Measurements from ENCODE around the gene HRK.
A peak's percentile ranks its signal among the peaks of the same experiment; 100 is the strongest.

Gene HRK

GRCh38 chr12:116897476-116897875, 16.2 kb upstream of the HRK start:
- DNase-seq, result no peak

- DNase-seq, result no peak
Observed at GRCh38 chr12:116896411-116896924, 15.2 kb upstream of the HRK start.

GRCh38 chr12:116894913-116895312, 13.7 kb upstream of the HRK start:
- no peak for DNase-seq

GRCh38 chr12:116892349-116893140, 11.3 kb upstream of the HRK start:
- no peak for DNase-seq

- no peak for DNase-seq
Observed at GRCh38 chr12:116891019-116891418, 9.8 kb upstream of the HRK start.

GRCh38 chr12:116890330-116890729, 9.1 kb upstream of the HRK start:
- DNase-seq, result no peak

- no peak for DNase-seq
Observed at GRCh38 chr12:116887897-116888296, 6.7 kb upstream of the HRK start.

- no peak for DNase-seq
Observed at GRCh38 chr12:116887244-116887643, 6.0 kb upstream of the HRK start.

GRCh38 chr12:116885491-116885890, 4.2 kb upstream of the HRK start:
- no peak for DNase-seq

- DNase-seq, result no peak
Observed at GRCh38 chr12:116884871-116885270, 3.6 kb upstream of the HRK start.

- DNase-seq, result no peak
Observed at GRCh38 chr12:116882742-116883141, 1.5 kb upstream of the HRK start.

- DNase-seq, result no peak
Observed at GRCh38 chr12:116881877-116882507, 751 bp upstream of the HRK start.

- DNase-seq, result peak; percentile 65
Observed at GRCh38 chr12:116880817-116881324, 370 bp downstream of the HRK start.

- no peak for DNase-seq
Observed at GRCh38 chr12:116880213-116880816, 926 bp downstream of the HRK start.

- no peak for DNase-seq
Observed at GRCh38 chr12:116879509-116880212, 1.6 kb downstream of the HRK start.

- no peak for DNase-seq
Observed at GRCh38 chr12:116878567-116879508, 2.4 kb downstream of the HRK start.

GRCh38 chr12:116876151-116876869, 4.9 kb downstream of the HRK start:
- no peak for DNase-seq

- no peak for DNase-seq
Observed at GRCh38 chr12:116874324-116874995, 6.8 kb downstream of the HRK start.

- DNase-seq, result no peak
Observed at GRCh38 chr12:116870306-116870705, 10.9 kb downstream of the HRK start.

- no peak for DNase-seq
Observed at GRCh38 chr12:116867523-116867922, 13.7 kb downstream of the HRK start.

All from NCI-H1436 (cell line).